ENCODE results near the gene ZNF689.
A peak's percentile ranks its signal among the peaks of the same experiment; 100 is the strongest.
"Not testable (repeated sequence)": the region's sequence is repeated elsewhere in the genome, so short reads cannot be mapped to it uniquely, and the experiment has no call there.

The ZNF689 gene

DNA sequence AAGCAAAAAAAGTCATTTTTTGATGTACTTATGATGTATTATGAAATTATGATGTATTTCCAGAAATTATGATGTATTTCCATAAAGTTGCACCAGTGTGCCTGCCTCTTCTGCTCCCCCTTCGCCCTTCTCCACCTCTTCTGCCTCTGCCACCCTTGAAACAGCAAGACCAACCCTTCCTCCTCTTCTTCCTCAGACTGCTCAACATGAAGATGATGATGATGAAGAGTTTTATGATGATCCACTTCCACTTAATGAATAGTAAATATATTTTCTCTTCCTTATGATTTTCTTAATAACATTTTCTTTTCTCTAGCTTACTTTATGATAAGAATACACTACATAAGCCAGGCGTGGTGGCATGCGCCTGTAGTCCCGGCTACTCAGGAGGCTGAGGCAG is 17.3 kb downstream of the ZNF689 start:
- H3K4me1 ChIP-seq (ENCODE audit: control insufficient read depth, insufficient read depth, low read length) = no peaks in the 10 kb centered on the region
- no peak overlapping the region for H3K4me3 ChIP-seq (ENCODE audit: low read depth, low read length)
- no peak overlapping the region for H3K9ac ChIP-seq (ENCODE audit: low read length)
- H3K36me3 ChIP-seq (ENCODE audit: control insufficient read depth, insufficient read depth, low read length) = peaks cover 4% of the 10 kb centered on the region; the same call in 1 of the 2 replicates
- H3K9me3 ChIP-seq (ENCODE audit: control insufficient read depth, insufficient read depth, low read depth, low read length) = peaks cover 6% of the 10 kb centered on the region; the same call in 1 of the 2 replicates
- H3K27ac ChIP-seq (ENCODE audit: low read depth, low read length) = no peak overlapping the region
- H3K27me3 ChIP-seq (ENCODE audit: control insufficient read depth, insufficient read depth, low read length) = no peaks in the 10 kb centered on the region

DNA sequence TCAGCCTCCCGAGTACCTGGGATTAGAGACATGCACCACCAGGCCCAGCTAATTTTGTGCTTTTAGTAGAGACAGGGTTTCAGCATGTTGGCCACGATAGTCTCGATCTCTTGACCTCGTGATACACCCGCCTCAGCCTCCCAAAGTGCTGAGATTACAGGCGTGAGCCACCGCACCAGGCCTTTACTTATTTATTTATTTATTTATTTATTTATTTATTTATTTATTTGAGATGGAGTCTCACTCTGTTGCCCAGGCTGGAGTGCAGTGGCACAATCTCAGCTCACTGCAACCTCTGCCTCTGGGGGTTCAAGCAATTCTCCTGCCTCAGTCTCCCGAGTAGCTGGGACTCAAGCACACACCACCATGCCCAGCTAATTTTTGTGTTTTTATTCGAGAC is 19.3 kb downstream of the ZNF689 start:
- H3K4me3 ChIP-seq (ENCODE audit: low read depth, low read length); H3K27ac ChIP-seq (ENCODE audit: low read depth, low read length); H3K9me3 ChIP-seq (ENCODE audit: control insufficient read depth, insufficient read depth, low read depth, low read length); H3K9ac ChIP-seq (ENCODE audit: low read length); H3K27me3 ChIP-seq (ENCODE audit: control insufficient read depth, insufficient read depth, low read length); H3K4me1 ChIP-seq (ENCODE audit: control insufficient read depth, insufficient read depth, low read length): not testable (repeated sequence)
- H3K36me3 ChIP-seq (ENCODE audit: control insufficient read depth, insufficient read depth, low read length) = peaks cover 13% of the 10 kb centered on the region

DNA sequence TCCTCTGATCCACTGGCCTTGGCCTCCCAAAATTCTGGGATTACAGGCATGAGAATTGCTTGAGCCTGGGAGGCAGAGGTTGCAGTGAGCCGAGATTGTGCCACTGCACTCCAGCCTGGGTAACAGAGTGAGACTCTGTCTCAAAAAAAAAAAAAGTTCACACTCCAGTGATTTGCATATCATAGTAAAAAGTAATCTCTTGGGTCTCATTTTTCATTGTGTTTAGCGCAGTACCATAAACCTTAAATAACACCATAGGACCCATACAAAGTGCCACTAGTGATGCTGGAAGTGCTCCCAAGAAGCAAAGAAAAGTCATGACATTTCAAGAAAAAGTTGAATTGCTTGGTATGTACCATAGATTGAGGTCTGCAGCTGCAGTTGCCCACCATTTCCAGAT is 20.6 kb downstream of the ZNF689 start:
- H3K27me3 ChIP-seq (ENCODE audit: control insufficient read depth, insufficient read depth, low read length); H3K27ac ChIP-seq (ENCODE audit: low read depth, low read length); H3K9ac ChIP-seq (ENCODE audit: low read length); H3K36me3 ChIP-seq (ENCODE audit: control insufficient read depth, insufficient read depth, low read length); H3K4me1 ChIP-seq (ENCODE audit: control insufficient read depth, insufficient read depth, low read length); H3K4me3 ChIP-seq (ENCODE audit: low read depth, low read length); H3K9me3 ChIP-seq (ENCODE audit: control insufficient read depth, insufficient read depth, low read depth, low read length): not testable (repeated sequence)

DNA sequence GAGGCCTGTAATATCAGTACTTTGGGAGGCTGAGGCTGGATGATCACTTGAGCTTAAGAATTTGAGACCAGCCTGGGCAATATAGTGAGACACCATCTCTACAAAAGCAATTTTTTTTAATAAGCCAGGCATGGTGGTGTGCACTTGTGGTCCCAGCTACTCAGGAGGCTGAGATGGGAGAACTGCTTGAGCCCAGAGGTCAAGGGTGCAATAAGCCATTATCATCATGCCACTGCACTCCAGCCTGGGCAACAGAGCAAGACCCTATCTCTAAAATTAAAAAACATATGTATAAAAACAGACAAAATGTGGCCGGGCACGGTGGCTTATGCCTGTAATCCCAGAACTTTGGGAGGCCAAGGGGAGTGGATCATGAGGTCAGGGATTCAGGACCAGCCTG is 21.5 kb downstream of the ZNF689 start:
- Histone ChIP-seq H3K4me1 (ENCODE audit: control insufficient read depth, insufficient read depth, low read length) (no peaks in the 10 kb centered on the region), H3K27ac (ENCODE audit: low read depth, low read length) (no peak overlapping the region), H3K9ac (ENCODE audit: low read length) (no peak overlapping the region), H3K9me3 (ENCODE audit: control insufficient read depth, insufficient read depth, low read depth, low read length) (no peaks in the 10 kb centered on the region), H3K36me3 (ENCODE audit: control insufficient read depth, insufficient read depth, low read length) (peaks cover 10% of the 10 kb centered on the region), H3K4me3 (ENCODE audit: low read depth, low read length) (no peak overlapping the region), H3K27me3 (ENCODE audit: control insufficient read depth, insufficient read depth, low read length) (no peaks in the 10 kb centered on the region)

DNA sequence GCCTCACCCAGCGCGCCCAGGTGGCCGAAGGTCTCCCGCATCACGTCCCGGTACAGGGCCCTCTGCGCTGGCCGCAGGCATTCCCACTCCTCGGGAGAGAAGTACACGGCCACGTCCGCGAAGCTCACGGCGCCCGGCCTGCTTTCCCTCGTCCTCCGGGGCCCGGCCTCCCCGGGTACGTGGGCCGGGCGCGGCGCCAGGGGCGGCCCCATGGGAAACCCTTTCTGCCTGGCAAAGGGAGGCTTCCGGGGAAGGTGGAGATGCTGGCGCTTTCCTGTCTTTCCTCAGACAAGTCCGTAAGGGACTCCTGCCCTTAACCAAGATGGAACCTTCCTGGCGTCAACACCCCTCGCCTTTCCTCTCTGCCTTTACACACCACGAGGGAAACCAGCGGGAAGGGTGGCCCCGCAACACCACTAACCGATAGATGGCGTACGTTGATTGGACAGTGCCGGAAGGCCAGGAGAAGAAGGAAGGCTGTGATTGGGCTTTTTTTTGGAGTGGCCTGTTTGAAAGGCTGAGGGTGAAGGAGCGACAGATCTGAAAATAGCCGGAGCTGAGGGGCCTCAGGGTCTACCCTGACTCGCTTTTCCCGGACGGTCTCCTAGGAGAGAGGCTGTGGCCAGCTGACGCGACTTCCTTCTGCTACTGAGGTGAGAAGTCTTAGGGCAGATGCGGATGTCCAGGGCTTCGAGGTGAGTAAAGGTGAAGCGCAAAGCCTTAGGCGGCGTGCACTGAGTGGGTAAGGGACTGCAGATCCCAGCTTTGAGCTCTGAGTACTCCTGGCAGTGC is 24.6 kb downstream of the ZNF689 start, which contains the start of gene ZNF785:
Gene ZNF785, minus strand, starts transcription at position 298 of the 792 bp plus-strand sequence. Its CDS starts 86 bp downstream, at position 212.
- H3K36me3 ChIP-seq (ENCODE audit: control insufficient read depth, insufficient read depth, low read length) = peaks cover 34% of the 10 kb centered on the region
- H3K9me3 ChIP-seq (ENCODE audit: control insufficient read depth, insufficient read depth, low read depth, low read length) = no peaks in the 10 kb centered on the region
- H3K9ac ChIP-seq (ENCODE audit: low read length) = peak within 1 kb of the TSS; percentile 87
- H3K27me3 ChIP-seq (ENCODE audit: control insufficient read depth, insufficient read depth, low read length) = no peaks in the 10 kb centered on the region
- peak within 1 kb of the TSS; percentile 83 for H3K4me3 ChIP-seq (ENCODE audit: low read depth, low read length)
- H3K4me1 ChIP-seq (ENCODE audit: control insufficient read depth, insufficient read depth, low read length) = no peaks in the 10 kb centered on the region
- H3K27ac ChIP-seq (ENCODE audit: low read depth, low read length) = peak within 1 kb of the TSS; percentile 76

DNA sequence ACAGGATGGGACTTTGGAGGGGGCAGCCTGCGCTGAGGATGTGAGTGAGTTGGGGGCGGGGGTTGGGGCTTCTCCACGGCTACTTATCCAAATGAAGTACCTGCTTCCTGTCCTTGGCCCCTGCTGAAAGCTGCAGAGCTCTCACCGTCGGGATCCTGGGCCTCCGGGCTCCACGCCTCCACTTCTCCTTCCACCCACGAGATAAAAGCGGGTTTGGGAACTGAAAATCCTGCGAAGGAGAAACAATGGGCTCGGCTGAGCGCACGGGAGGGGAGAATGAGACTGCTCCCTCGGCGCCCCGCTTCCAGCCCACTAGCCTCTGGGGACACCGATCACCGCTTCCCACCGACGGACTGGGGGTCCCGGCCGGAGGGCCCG is 25.2 kb downstream of the ZNF689 start:
- Histone ChIP-seq H3K4me3 (ENCODE audit: low read depth, low read length) (peak overlapping the region; percentile 83), H3K9ac (ENCODE audit: low read length) (peak overlapping the region; percentile 86), H3K27ac (ENCODE audit: low read depth, low read length) (peak overlapping the region; percentile 76), H3K27me3 (ENCODE audit: control insufficient read depth, insufficient read depth, low read length) (no peaks in the 10 kb centered on the region), H3K9me3 (ENCODE audit: control insufficient read depth, insufficient read depth, low read depth, low read length) (no peaks in the 10 kb centered on the region), H3K36me3 (ENCODE audit: control insufficient read depth, insufficient read depth, low read length) (peaks cover 34% of the 10 kb centered on the region), H3K4me1 (ENCODE audit: control insufficient read depth, insufficient read depth, low read length) (no peaks in the 10 kb centered on the region)

DNA sequence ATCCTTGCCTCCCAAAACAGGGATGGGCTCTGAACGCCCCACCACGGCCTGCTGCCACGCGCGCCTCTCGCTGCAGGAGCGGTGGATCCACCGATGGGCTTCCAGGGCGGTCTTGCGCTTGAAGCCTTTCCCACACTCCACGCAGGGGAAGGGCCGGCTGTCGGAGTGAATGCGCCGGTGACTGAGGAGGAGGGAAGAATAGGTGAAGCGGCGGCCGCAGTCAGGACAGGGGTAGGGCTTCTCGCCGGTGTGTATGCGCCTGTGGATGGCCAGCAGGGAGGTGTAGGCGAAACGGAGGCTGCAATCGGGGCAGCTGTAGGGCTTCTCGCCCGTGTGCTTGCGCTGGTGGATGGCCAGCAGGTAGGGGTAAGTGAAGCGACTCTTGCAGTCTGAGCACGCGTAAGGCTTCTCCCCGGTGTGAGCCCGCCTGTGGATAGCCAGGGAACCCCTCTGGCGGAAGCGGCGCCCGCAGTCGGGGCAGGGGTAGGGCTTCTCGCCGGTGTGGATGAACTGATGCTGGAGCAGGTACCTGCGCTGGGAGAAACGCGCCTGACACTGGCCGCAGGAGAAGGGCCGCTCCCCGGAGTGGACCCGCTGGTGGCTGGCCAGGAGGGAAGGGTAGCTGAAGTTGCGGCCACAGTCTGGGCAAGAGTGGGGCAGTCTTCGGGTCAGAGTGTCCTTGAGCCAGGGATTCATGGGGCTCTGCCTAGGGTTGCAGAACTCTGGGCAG is 27.4 kb downstream of the ZNF689 start:
- H3K4me3 ChIP-seq (ENCODE audit: low read depth, low read length) = no peak overlapping the region

DNA sequence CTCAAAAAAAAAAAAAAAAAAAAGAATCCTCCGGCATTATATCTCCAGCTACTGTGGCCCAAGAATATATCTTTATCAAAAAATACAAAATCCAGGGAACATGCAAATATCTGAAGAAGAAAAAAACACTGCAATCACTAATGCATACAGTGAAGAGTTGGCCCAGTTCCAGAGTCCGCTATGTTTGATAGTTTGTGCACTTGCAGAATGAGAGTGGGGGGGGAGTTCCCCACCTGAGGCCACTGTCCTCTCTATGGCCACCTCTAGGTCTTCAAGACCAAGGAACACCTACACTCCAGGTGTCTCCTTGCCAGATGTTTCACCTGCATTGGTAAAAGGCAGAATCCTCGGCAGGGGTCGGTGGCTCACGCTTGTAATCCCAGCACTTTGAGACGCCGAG is 28.7 kb downstream of the ZNF689 start:
- Histone ChIP-seq H3K27ac (ENCODE audit: low read depth, low read length) (no peak overlapping the region), H3K9ac (ENCODE audit: low read length) (no peak overlapping the region), H3K9me3 (ENCODE audit: control insufficient read depth, insufficient read depth, low read depth, low read length) (no peaks in the 10 kb centered on the region), H3K36me3 (ENCODE audit: control insufficient read depth, insufficient read depth, low read length) (peaks cover 41% of the 10 kb centered on the region), H3K27me3 (ENCODE audit: control insufficient read depth, insufficient read depth, low read length) (no peaks in the 10 kb centered on the region), H3K4me3 (ENCODE audit: low read depth, low read length) (no peak overlapping the region), H3K4me1 (ENCODE audit: control insufficient read depth, insufficient read depth, low read length) (no peaks in the 10 kb centered on the region)

More for the DNA sequence above, 27.4 kb downstream of the ZNF689 start:
- Histone ChIP-seq H3K27me3 (ENCODE audit: control insufficient read depth, insufficient read depth, low read length) (no peaks in the 10 kb centered on the region), H3K27ac (ENCODE audit: low read depth, low read length) (no peak overlapping the region), H3K9me3 (ENCODE audit: control insufficient read depth, insufficient read depth, low read depth, low read length) (no peaks in the 10 kb centered on the region), H3K9ac (ENCODE audit: low read length) (no peak overlapping the region), H3K36me3 (ENCODE audit: control insufficient read depth, insufficient read depth, low read length) (peaks cover 46% of the 10 kb centered on the region), H3K4me1 (ENCODE audit: control insufficient read depth, insufficient read depth, low read length) (no peaks in the 10 kb centered on the region)

DNA sequence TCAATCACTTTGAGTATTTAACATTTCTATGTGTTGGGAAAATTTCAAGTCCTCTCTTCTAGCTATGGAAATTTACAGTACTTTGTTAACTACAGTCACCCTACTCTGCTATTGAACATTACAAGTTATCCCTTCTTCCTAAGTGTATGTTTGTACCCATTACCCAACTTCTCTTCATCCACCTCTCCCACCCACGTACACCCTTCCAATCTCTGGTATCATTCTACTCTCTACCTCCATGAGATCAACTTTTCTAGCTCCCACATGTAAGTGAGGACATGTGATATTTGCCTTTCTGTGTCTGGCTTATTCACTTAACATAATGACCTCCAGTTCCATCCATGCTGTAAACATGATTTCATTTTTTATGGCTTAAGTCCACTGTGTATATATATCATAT is 35.5 kb downstream of the ZNF689 start:
- Histone ChIP-seq H3K27me3 (ENCODE audit: control insufficient read depth, insufficient read depth, low read length) (no peaks in the 10 kb centered on the region), H3K9ac (ENCODE audit: low read length) (no peak overlapping the region), H3K4me1 (ENCODE audit: control insufficient read depth, insufficient read depth, low read length) (peaks cover 7% of the 10 kb centered on the region; the same call in 1 of the 2 replicates), H3K9me3 (ENCODE audit: control insufficient read depth, insufficient read depth, low read depth, low read length) (no peaks in the 10 kb centered on the region), H3K27ac (ENCODE audit: low read depth, low read length) (no peak overlapping the region), H3K4me3 (ENCODE audit: low read depth, low read length) (no peak overlapping the region), H3K36me3 (ENCODE audit: control insufficient read depth, insufficient read depth, low read length) (peaks cover 17% of the 10 kb centered on the region)

DNA sequence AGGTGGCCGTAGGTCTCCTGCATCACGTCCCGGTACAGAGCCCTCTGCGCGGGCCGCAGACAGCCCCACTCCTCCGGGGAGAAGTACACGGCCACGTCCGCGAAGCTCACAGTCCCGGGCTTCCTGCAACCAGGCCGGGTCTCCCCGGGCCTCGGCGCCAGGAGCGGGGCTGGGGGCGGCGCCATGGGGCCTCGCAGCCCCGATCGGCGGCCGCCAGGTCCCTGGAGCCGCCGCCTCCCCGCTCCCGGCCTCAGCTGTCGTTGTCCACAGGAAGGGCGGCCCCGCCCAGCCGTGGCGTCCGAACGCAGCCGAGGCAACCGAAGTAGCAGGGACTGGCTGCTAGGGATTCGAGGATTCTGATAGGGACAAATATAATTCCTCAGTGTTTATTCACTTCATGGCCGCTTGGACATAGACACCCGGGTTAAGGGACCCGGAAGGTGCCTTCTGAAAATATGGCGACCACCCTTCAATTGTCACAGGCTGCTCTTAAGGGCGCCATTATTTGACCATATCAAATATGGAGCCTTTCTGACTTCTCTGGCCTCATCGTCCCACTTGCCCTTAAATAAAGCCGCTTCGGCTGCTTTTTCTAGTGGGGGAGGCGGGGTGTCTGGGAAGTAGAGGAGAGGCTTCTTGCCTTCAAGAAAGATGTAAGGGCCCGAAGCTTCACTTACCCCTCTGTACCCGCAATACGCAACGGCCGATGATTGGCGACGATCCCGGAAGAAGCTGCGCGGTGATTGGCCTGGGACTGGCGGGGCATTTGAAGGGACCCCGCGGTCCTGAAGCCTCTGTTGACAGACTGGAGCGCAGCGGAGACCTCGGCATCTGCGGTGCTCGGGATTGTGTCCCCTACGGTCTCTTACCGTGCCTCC is 38.5 kb downstream of the ZNF689 start, which contains the start of gene ZNF688:
Gene ZNF688, minus strand, starts transcription at position 270 of the 878 bp plus-strand sequence. Its CDS starts 85 bp downstream, at position 185.
- Histone ChIP-seq H3K27me3 (ENCODE audit: control insufficient read depth, insufficient read depth, low read length) (no peaks in the 10 kb centered on the region), H3K4me3 (ENCODE audit: low read depth, low read length) (peak within 1 kb of the TSS; percentile 64), H3K4me1 (ENCODE audit: control insufficient read depth, insufficient read depth, low read length) (peaks cover 11% of the 10 kb centered on the region; the same call in 1 of the 2 replicates), H3K27ac (ENCODE audit: low read depth, low read length) (peak within 1 kb of the TSS; percentile 67; the same call in 1 of the 2 replicates), H3K9me3 (ENCODE audit: control insufficient read depth, insufficient read depth, low read depth, low read length) (no peaks in the 10 kb centered on the region), H3K36me3 (ENCODE audit: control insufficient read depth, insufficient read depth, low read length) (no peaks in the 10 kb centered on the region), H3K9ac (ENCODE audit: low read length) (peak within 1 kb of the TSS; percentile 74)
